ENCODE results near the gene USP21. TPM values are rescaled to one million over a fixed set of nuclear protein-coding genes. Genes with fewer than 3 reads are reported as not detected.
A peak's percentile ranks its signal among the peaks of the same experiment; 100 is the strongest.

Gene USP21
- total RNA-seq, 3 donors from 2014 or later, result 20.1 to 35.4 (median 29.5) TPM

- H3K9me3 ChIP-seq, result no peaks in the 10 kb centered on the region
These were observed 2.8 kb downstream of the USP21 start for GRCh38 chr1:161162052-161162451.

GRCh38 chr1:161162806-161163205, 3.5 kb downstream of the USP21 start:
- no peak for ATAC-seq
- Histone ChIP-seq H3K9me3 (no peaks in the 10 kb centered on the region), H3K4me1 (ENCODE audit: low read depth) (peaks cover 29% of the 10 kb centered on the region), H3K4me3 (no peak overlapping the region), H3K36me3 (ENCODE audit: low read depth) (peaks cover 5% of the 10 kb centered on the region)
- intact Hi-C loops (cut with DNase I, micrococcal nuclease), result no loop called here
- TF ChIP-seq CTCF (IDR thresholded peaks at IDR 0.05), result no peak
- DNase-seq, result no peak

More at GRCh38 chr1:161162052-161162451, 2.8 kb downstream of the USP21 start:
- peaks cover 26% of the 10 kb centered on the region for H3K4me1 ChIP-seq (ENCODE audit: low read depth)
- no peak for ATAC-seq
- intact Hi-C loops (cut with DNase I, micrococcal nuclease), result no loop called here
- H3K36me3 ChIP-seq (ENCODE audit: low read depth), result peaks cover 5% of the 10 kb centered on the region
- TF ChIP-seq CTCF (IDR thresholded peaks at IDR 0.05), result no peak
- DNase-seq, result no peak
- no peak overlapping the region for H3K4me3 ChIP-seq

- Histone ChIP-seq H3K4me1 (ENCODE audit: low read depth) (peaks cover 27% of the 10 kb centered on the region), H3K9me3 (no peaks in the 10 kb centered on the region), H3K36me3 (ENCODE audit: low read depth) (peaks cover 5% of the 10 kb centered on the region), H3K4me3 (no peak overlapping the region)
- DNase-seq (no peak), ATAC-seq (no peak)
- intact Hi-C loops (cut with DNase I, micrococcal nuclease), result no loop called here
- TF ChIP-seq CTCF (IDR thresholded peaks at IDR 0.05), result no peak
These were observed 4.5 kb downstream of the USP21 start for GRCh38 chr1:161163793-161164192.

GRCh38 chr1:161164901-161165610, 5.8 kb downstream of the USP21 start:
- H3K4me1 ChIP-seq (ENCODE audit: low read depth), result peaks cover 23% of the 10 kb centered on the region
- H3K36me3 ChIP-seq (ENCODE audit: low read depth), result peaks cover 5% of the 10 kb centered on the region
- DNase-seq, result no peak
- intact Hi-C loops (cut with DNase I, micrococcal nuclease), result no loop called here
- TF ChIP-seq CTCF (IDR thresholded peaks at IDR 0.05), result no peak
- no peak for ATAC-seq
- H3K4me3 ChIP-seq, result no peak overlapping the region
- no peaks in the 10 kb centered on the region for H3K9me3 ChIP-seq

- DNase-seq, result peak; percentile 94 to 97 (median 97)
- peak within 1 kb of the TSS; percentile 32 for H3K4me3 ChIP-seq
- TF ChIP-seq CTCF (IDR thresholded peaks at IDR 0.05), result peak; percentile 36
- intact Hi-C loops (cut with DNase I, micrococcal nuclease), result no loop called here
- H3K9me3 ChIP-seq, result no peaks in the 10 kb centered on the region
- peak; percentile 95 for ATAC-seq
- peaks cover 14% of the 10 kb centered on the region for H3K4me1 ChIP-seq (ENCODE audit: low read depth)
- peaks cover 5% of the 10 kb centered on the region for H3K36me3 ChIP-seq (ENCODE audit: low read depth)
These were observed 6.7 kb downstream of the USP21 start, which contains the start of gene PPOX for GRCh38 chr1:161165742-161166668. Gene PPOX (plus strand): TSS chr1:161166426. CDS start chr1:161166848, 422 bp downstream.

Data from mucosa of descending colon (tissue), 3 donors.